ENCODE measurements around the gene APCDD1L.
"Not testable (repeated sequence)": the region's sequence is repeated elsewhere in the genome, so short reads cannot be mapped to it uniquely, and the experiment has no call there.

Gene APCDD1L

GRCh38 chr20:58544891-58545290, 29.7 kb upstream of the APCDD1L start:
- no peak for DNase-seq

GRCh38 chr20:58544286-58544685, 29.1 kb upstream of the APCDD1L start:
- no peak for DNase-seq

GRCh38 chr20:58543274-58543673, 28.1 kb upstream of the APCDD1L start:
- DNase-seq = no peak

GRCh38 chr20:58542411-58543095, 27.4 kb upstream of the APCDD1L start:
- no peak for DNase-seq

- not testable (repeated sequence) for DNase-seq
Observed at GRCh38 chr20:58542034-58542410, 26.8 kb upstream of the APCDD1L start.

GRCh38 chr20:58538752-58539151, 23.6 kb upstream of the APCDD1L start:
- DNase-seq = no peak

GRCh38 chr20:58537831-58538230, 22.6 kb upstream of the APCDD1L start:
- DNase-seq = no peak

GRCh38 chr20:58536289-58536688, 21.1 kb upstream of the APCDD1L start:
- no peak for DNase-seq

- no peak for DNase-seq
Observed at GRCh38 chr20:58531657-58532056, 16.5 kb upstream of the APCDD1L start.

GRCh38 chr20:58531063-58531462, 15.9 kb upstream of the APCDD1L start:
- no peak for DNase-seq

- DNase-seq = no peak
Observed at GRCh38 chr20:58528412-58528811, 13.2 kb upstream of the APCDD1L start.

GRCh38 chr20:58526411-58526810, 11.2 kb upstream of the APCDD1L start:
- DNase-seq = no peak

GRCh38 chr20:58524814-58525213, 9.6 kb upstream of the APCDD1L start:
- no peak for DNase-seq

GRCh38 chr20:58523971-58524315, 8.7 kb upstream of the APCDD1L start:
- no peak for DNase-seq

GRCh38 chr20:58523072-58523970, 8.1 kb upstream of the APCDD1L start:
- no peak for DNase-seq

GRCh38 chr20:58522666-58523065, 7.5 kb upstream of the APCDD1L start:
- DNase-seq = no peak

- DNase-seq = no peak
Observed at GRCh38 chr20:58521763-58522162, 6.6 kb upstream of the APCDD1L start.

- DNase-seq = no peak
Observed at GRCh38 chr20:58519940-58520712, 4.9 kb upstream of the APCDD1L start.

GRCh38 chr20:58518896-58519593, 3.8 kb upstream of the APCDD1L start:
- DNase-seq = no peak

- DNase-seq = no peak
Observed at GRCh38 chr20:58518387-58518786, 3.2 kb upstream of the APCDD1L start.

- no peak for DNase-seq
Observed at GRCh38 chr20:58514321-58515232, 622 bp downstream of the APCDD1L start.
